Smooth muscle cell (in vitro differentiated cells): ENCODE measurements around the gene GTF2H2C. TPM values are rescaled to one million over a fixed set of nuclear protein-coding genes. Genes with fewer than 3 reads are reported as not detected.
"Not testable (repeated sequence)": the region's sequence is repeated elsewhere in the genome, so short reads cannot be mapped to it uniquely, and the experiment has no call there.

Source experiments
- DNase-seq: peaks from one replicate; lab custom pipeline; 2025; ENCODE audit not compliant: unreplicated experiment; lab: John Stamatoyannopoulos, UW
- H2AFZ ChIP-seq: fragments of 200-600 bp; sonication (generic); 2 replicates; pipeline ENCODE4 v1.6.0; 2016; ENCODE audit warnings: antibody characterized with exemption, low read depth, mild to moderate bottlenecking
- H3F3A ChIP-seq: fragments of 200-600 bp; sonication (generic); 2 replicates; pipeline ENCODE4 v1.6.0; 2017; ENCODE audit warnings: antibody characterized with exemption, low read depth
- H3K27ac ChIP-seq: fragments of 200-600 bp; sonication (generic); 2 replicates; pipeline ENCODE4 v1.5.1; 2016; ENCODE audit warnings: low read depth, mild to moderate bottlenecking
- H3K27me3 ChIP-seq: fragments of 200-600 bp; sonication (generic); 2 replicates; pipeline ENCODE4 v1.6.1; 2016; ENCODE audit warnings: low read depth, mild to moderate bottlenecking
- H3K36me3 ChIP-seq: fragments of 200-600 bp; sonication (generic); 2 replicates; pipeline ENCODE4 v1.5.1; 2016; ENCODE audit warnings: low read depth
- H3K4me1 ChIP-seq: fragments of 200-600 bp; sonication (generic); 2 replicates; pipeline ENCODE4 v1.5.1; 2016; ENCODE audit warnings: low read depth
- H3K4me2 ChIP-seq: fragments of 200-600 bp; sonication (generic); 2 replicates; pipeline ENCODE4 v1.6.0; 2016; ENCODE audit warnings: mild to moderate bottlenecking
- H3K4me3 ChIP-seq: fragments of 200-600 bp; sonication (generic); 2 replicates; pipeline ENCODE4 v1.5.1; 2016; ENCODE audit warnings: mild to moderate bottlenecking
- H3K79me2 ChIP-seq: fragments of 200-600 bp; sonication (generic); 2 replicates; pipeline ENCODE4 v1.6.0; 2016; ENCODE audit warnings: low read depth, mild to moderate bottlenecking
- H3K9ac ChIP-seq: fragments of 200-600 bp; sonication (generic); 2 replicates; pipeline ENCODE4 v1.6.0; 2016; ENCODE audit warnings: low read depth
- H3K9me3 ChIP-seq: fragments of 200-600 bp; sonication (generic); replicated peaks from 2 replicates; pipeline ENCODE4 v1.5.1; 2016; ENCODE audit warnings: low read depth
- H4K20me1 ChIP-seq: fragments of 200-600 bp; sonication (generic); 2 replicates; pipeline ENCODE4 v1.6.0; 2016; ENCODE audit warnings: low read depth
- CTCF ChIP-seq: fragments of 200-600 bp; sonication (generic); IDR thresholded peaks from 2 replicates; pipeline ENCODE4 v1.5.1; 2017; ENCODE audit warnings: borderline replicate concordance, mild to moderate bottlenecking, antibody characterized with exemption; ENCODE audit not compliant: insufficient read depth, poor library complexity, severe bottlenecking
- WGBS: methylation state at CpG from one replicate; pipeline ENCODE4 v1.1.7; 2016; ENCODE audit warnings: low lambda C conversion rate; 5-methylcytosine and 5-hydroxymethylcytosine counted together
- polyA plus RNA-seq: library from polyadenylated mRNA; unstranded; fragments of >200 nt; fragmentation: Nextera tagmentation; extraction: Ambion mirVana; gene quantifications from 2 replicates; pipeline ENCODE4 v1.2.1, GENCODE V29; 2016
- total RNA-seq: library from RNA; depleted of rRNA; stranded (reverse); fragments of >200 nt; gene quantifications from 2 replicates; pipeline ENCODE4 v1.2.3, GENCODE V29; 2014

GTF2H2C gene
- total RNA-seq (34.5 and 53.1 TPM in 2 replicates), polyA plus RNA-seq (21.9 and 24.5 TPM in 2 replicates)

GRCh38 chr5:69559908-69560330, at the start of gene GTF2H2C:
Gene GTF2H2C, plus strand, starts transcription at chr5:69560191. Its CDS starts 4,942 bp downstream, at chr5:69565133.
- Histone ChIP-seq H3K4me2 (peak within 1 kb of the TSS; percentile 87), H3K27ac (peak within 1 kb of the TSS; percentile 57)
- not testable (repeated sequence) for H3K9ac ChIP-seq

DNA sequence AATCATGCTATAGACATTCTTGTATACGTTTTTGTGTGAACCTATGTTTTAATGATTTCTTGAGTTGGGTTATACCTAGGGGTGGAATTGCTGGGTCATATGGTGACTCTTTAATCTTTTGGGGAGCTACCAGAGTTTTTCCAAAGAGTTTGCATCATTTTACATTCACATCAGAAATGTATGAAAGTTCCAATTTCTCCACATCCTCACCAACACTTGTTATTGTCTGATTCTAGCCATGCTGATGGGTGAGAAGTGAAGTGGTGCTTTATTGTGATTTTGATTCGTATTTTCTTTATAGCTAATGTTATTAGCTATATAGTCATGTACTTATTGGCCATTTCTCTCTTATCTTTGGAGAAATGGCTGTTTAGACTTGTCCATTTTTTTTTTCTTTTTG, 49.3 kb upstream of the GTF2H2C start:
- Histone ChIP-seq H2AFZ (no peak overlapping the region), H3K4me2 (no peak overlapping the region), H4K20me1 (no peaks in the 10 kb centered on the region), H3K27ac (no peak overlapping the region), H3K9ac (no peak overlapping the region), H3F3A (peaks cover 5% of the 10 kb centered on the region), H3K27me3 (no peaks in the 10 kb centered on the region), H3K4me1 (no peaks in the 10 kb centered on the region), H3K4me3 (no peak overlapping the region), H3K79me2 (no peaks in the 10 kb centered on the region), H3K9me3 (no peaks in the 10 kb centered on the region), H3K36me3 (no peaks in the 10 kb centered on the region)
- TF ChIP-seq CTCF, result no peak
- 91% methylated on average over 2 of the region's 2 CpGs for WGBS
- no peak for DNase-seq

More at GRCh38 chr5:69559908-69560330, at the start of gene GTF2H2C:
- Histone ChIP-seq H2AFZ (peak within 1 kb of the TSS; percentile 90), H3K4me3 (peak within 1 kb of the TSS; percentile 55)
- not testable (repeated sequence) for H3K4me1 ChIP-seq, H3K9me3 ChIP-seq, DNase-seq, H3F3A ChIP-seq, H4K20me1 ChIP-seq, H3K79me2 ChIP-seq, H3K36me3 ChIP-seq, H3K27me3 ChIP-seq
- WGBS, result 2% methylated on average over 38 of the region's 40 CpGs
- TF ChIP-seq CTCF, result peak; percentile 16

GRCh38 chr5:69512740-69513260, 47.2 kb upstream of the GTF2H2C start:
- H2AFZ ChIP-seq, result no peak overlapping the region
- DNase-seq, result no peak
- H3K27me3 ChIP-seq, result no peaks in the 10 kb centered on the region
- peaks cover 5% of the 10 kb centered on the region for H3F3A ChIP-seq
- H3K4me3 ChIP-seq, result no peak overlapping the region
- no peaks in the 10 kb centered on the region for H3K9me3 ChIP-seq
- no peaks in the 10 kb centered on the region for H3K36me3 ChIP-seq
- H3K79me2 ChIP-seq, result no peaks in the 10 kb centered on the region
- H3K9ac ChIP-seq, result no peak overlapping the region
- H3K27ac ChIP-seq, result peak overlapping the region; percentile 6
- H3K4me2 ChIP-seq, result peak overlapping the region; percentile 4
- no peak for TF ChIP-seq CTCF
- no peaks in the 10 kb centered on the region for H3K4me1 ChIP-seq
- H4K20me1 ChIP-seq, result no peaks in the 10 kb centered on the region
- WGBS, result 83% methylated on average over 2 of the region's 2 CpGs

DNA sequence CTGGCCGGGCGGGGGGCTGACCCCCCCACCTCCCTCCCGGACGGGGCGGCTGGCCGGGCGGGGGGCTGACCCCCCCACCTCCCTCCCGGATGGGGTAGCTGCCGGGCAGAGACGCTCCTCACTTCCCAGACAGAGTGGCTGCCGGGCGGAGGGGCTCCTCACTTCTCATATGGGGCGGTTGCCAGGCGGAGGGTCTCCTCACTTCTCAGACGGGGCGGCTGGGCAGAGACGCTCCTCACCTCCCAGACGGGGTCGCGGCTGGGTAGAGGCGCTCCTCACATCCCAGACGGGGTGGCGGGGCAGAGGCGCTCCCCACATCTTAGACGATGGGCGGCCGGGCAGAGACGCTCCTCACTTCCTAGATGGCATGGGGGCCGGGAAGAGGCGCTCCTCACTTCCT, 44.4 kb upstream of the GTF2H2C start:
- not testable (repeated sequence) for H2AFZ ChIP-seq, H4K20me1 ChIP-seq, H3K4me2 ChIP-seq, H3K27me3 ChIP-seq, H3K4me3 ChIP-seq, H3F3A ChIP-seq, H3K4me1 ChIP-seq, H3K9ac ChIP-seq, H3K36me3 ChIP-seq, H3K9me3 ChIP-seq, DNase-seq, H3K27ac ChIP-seq, H3K79me2 ChIP-seq
- 99% methylated on average over 17 of the region's 30 CpGs for WGBS
